GM23248 (cell line): Measurements from ENCODE around the gene RTN4RL2.

Experiments used
- EZH2 ChIP-seq: fragments of 200-600 bp; sonication (generic); IDR thresholded peaks from 2 replicates; pipeline ENCODE4 v1.6.1; 2018; ENCODE audit warnings: antibody characterized with exemption, mild to moderate bottlenecking; ENCODE audit not compliant: insufficient read depth, poor library complexity, severe bottlenecking
- EZH2phosphoT487 ChIP-seq: fragments of 200-600 bp; sonication (generic); IDR thresholded peaks from 2 replicates; pipeline ENCODE4 v1.6.1; 2018; ENCODE audit warnings: antibody characterized with exemption, moderate library complexity, mild to moderate bottlenecking, low read depth; ENCODE audit not compliant: insufficient read depth

- TF ChIP-seq EZH2phosphoT487 (no peak), EZH2 (no peak)
These were observed 39.7 kb downstream of the RTN4RL2 start for GRCh38 chr11:57499983-57500461.
